Neural cell (in vitro differentiated cells): ENCODE data around the gene ZBTB9.

Experiments used
- CTCF ChIP-seq: fragments of 450-650 bp; IDR thresholded peaks from 2 replicates; pipeline ENCODE4 v1.5.1; 2014; ENCODE audit warnings: antibody characterized with exemption, mild to moderate bottlenecking, moderate library complexity; ENCODE audit not compliant: poor library complexity, severe bottlenecking
- EP300 ChIP-seq: fragments of 450-650 bp; conservative IDR thresholded peaks from 2 replicates; pipeline ENCODE4 v1.6.1; 2014; ENCODE audit warnings: antibody characterized with exemption, mild to moderate bottlenecking, moderate library complexity; ENCODE audit not compliant: poor library complexity, severe bottlenecking
- EZH2 ChIP-seq: fragments of 200-600, 300-800 bp; shearing (Covaris generic), sonication (generic); IDR thresholded peaks from 2 replicates; pipeline ENCODE4 v1.6.1; 2014; ENCODE audit warnings: antibody characterized with exemption, low read length, borderline replicate concordance, mild to moderate bottlenecking; ENCODE audit not compliant: insufficient read depth, poor library complexity, severe bottlenecking
- MXI1 ChIP-seq: fragments of 450-650 bp; conservative IDR thresholded peaks from 2 replicates; pipeline ENCODE4 v1.6.1; 2014; ENCODE audit warnings: antibody characterized with exemption, mild to moderate bottlenecking; ENCODE audit not compliant: poor library complexity, severe bottlenecking
- POLR2AphosphoS5 ChIP-seq: IDR thresholded peaks from 2 replicates; pipeline ENCODE4 v1.6.1; 2012
- RAD21 ChIP-seq: fragments of 450-650 bp; conservative IDR thresholded peaks from 2 replicates; pipeline ENCODE4 v1.6.1; 2014; ENCODE audit warnings: antibody characterized with exemption, mild to moderate bottlenecking, moderate library complexity
- REST ChIP-seq: IDR thresholded peaks from 2 replicates; pipeline ENCODE4 v1.6.1; 2012; ENCODE audit warnings: borderline replicate concordance
- SMC3 ChIP-seq: fragments of 450-650 bp; conservative IDR thresholded peaks from 2 replicates; pipeline ENCODE4 v1.6.1; 2014; ENCODE audit warnings: antibody characterized with exemption, mild to moderate bottlenecking, moderate library complexity; ENCODE audit not compliant: poor library complexity
- TAF1 ChIP-seq: IDR thresholded peaks from 2 replicates; pipeline ENCODE4 v1.6.1; 2012; ENCODE audit warnings: low read depth

- TF ChIP-seq EZH2 (no peak), REST (no peak), CTCF (no peak), POLR2AphosphoS5 (no peak), RAD21 (no peak), MXI1 (no peak), SMC3 (no peak), EP300 (no peak), TAF1 (no peak)
Measured at GRCh38 chr6:33438978-33439594, 15.3 kb upstream of the ZBTB9 start.
